ENCODE results near the gene FAM193A.
"Not testable (repeated sequence)": the region's sequence is repeated elsewhere in the genome, so short reads cannot be mapped to it uniquely, and the experiment has no call there.

The FAM193A gene

DNA sequence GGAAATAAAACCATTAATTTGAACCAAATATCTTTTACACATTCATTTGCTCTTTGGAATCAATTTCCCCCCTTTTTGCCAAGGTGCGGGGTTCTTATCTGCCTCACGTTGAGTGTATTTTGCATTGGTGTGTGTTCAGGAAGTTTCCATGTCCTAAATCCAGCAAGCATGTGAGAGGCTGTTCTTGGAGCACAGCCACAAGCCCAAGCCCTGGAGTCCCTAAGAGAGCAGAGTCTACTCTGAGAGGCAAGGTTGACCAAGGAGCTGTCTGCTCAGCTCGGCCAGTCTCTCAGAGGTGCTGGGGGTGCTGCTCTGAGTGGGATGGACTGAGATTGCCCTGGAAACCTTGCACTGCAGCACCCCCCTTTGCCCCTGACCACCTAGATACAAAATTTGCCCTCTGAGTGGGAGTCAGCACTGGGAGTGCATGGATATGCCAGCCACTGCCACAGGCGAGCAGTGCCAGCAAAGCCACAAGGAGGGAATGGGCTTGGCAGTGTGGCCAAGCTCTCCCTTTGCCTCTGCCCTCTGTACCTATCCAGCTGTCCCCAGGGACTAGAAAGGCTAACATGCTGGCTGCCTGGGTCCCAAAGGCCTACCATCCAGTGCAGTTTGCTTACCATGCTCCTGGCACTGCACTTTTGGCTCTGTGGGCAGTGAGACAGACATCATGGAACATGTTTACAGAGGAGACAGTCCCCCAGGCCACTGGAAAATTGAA, 20.5 kb upstream of the FAM193A start:
- no peak for DNase-seq

GRCh38 chr4:2516635-2517034, 19.8 kb upstream of the FAM193A start:
- no peak for DNase-seq

- DNase-seq, result no peak
Measured at GRCh38 chr4:2526559-2526958, 9.9 kb upstream of the FAM193A start.

GRCh38 chr4:2534904-2535375, 1.5 kb upstream of the FAM193A start:
- no peak for DNase-seq

GRCh38 chr4:2535376-2536192, 863 bp upstream of the FAM193A start:
- peak; percentile 58 for DNase-seq

DNA sequence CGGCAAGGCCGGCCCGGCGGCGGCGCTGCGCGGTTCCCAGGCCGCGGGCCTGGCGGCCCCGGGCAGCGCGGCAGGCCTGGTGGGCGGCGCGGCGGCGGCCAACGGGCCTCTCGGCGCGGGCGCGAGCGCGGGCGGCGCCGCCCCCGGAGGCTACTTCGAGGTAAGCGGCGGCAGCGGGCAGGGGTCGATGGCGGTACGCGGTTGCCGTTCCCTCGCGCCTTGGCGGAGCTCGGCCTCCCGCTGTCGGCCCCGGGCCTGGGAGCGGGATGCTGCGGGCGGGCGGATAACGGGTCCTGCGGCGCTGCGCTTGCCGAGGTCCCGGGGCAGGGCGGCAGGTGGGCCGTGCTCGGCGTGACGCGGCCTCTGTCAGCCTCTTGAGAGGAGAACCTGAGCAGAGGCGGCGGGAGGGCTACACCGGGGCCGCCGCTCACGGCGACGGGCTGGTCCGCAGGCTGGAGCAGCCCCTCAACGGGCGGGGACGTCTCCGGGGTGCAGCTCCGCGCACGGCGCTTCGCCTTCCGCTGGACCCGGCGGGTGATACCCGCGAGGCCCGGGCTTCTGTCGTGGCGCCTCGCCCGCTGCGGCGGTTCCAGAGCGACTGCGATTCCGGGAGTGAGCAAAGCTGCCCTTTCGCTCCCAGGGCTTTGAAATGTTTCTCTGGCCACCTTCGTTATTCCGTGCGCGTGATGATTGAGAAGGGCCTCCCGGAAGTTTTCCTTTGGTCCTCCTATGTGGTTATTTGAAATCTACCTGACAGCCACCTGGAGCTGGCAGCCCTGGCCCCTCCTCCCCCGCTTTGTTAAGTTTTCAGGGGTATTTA, 774 bp downstream of the FAM193A start:
- DNase-seq, result peak; percentile 66

DNA sequence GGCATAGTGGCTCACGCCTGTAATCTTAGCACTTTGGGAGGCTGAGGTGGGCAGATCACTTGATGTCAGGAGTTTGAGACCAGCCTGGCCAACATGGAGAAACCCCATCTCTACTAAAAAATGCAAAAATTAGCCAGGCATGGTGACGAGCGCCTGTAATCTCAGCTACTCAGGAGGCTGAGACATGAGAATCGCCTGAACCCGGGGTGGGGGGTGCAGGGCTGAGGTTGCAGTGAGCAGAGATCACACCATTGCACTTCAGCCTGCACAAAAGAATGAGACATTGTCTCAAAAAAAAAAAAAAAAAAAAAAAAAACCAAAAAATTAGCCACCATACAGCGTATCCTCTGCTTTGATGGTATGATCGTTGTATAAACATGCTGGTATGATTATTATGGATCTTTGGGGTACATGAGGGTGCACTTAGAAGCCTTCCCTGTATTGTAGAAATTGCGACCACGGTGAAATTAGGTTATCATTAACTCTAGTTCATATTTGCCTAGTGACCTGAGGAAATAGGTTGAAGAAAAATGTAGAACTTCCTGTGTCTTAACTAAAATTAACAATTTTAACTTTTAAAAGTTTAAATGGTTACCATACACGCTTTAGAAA, 7.2 kb downstream of the FAM193A start:
- not testable (repeated sequence) for DNase-seq

DNA sequence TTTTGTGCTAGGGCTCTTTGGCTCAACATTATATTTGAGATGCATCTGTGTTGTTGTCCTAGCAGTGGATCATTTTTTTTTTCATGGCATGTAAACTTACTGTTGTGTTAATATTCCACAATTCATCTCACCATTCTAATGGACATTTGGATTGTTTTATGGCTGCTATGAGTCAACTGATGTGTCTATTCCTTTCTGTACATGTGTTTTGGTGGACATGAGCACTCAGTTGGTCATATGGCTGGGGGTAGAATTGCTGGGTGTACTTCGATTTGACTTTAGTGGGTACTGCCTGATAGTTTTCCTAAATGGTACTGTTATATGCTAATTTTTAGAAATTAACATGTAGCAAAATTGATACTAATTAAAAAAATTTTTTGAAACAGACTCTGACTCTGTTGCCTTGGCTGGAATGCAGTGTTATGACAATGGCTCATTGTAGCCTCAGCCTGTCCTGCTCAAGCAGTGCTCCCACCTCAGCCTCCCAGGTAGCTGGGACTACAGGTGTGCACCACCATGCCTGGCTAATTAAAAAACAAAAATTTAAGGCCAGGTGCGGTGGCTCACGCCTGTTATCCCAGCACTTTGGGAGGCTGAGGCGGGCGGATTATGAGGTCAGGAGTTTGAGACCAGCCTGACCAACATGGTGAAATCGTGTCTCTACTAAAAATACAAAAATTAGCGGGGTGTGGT, 9.0 kb downstream of the FAM193A start:
- DNase-seq, result no peak

DNA sequence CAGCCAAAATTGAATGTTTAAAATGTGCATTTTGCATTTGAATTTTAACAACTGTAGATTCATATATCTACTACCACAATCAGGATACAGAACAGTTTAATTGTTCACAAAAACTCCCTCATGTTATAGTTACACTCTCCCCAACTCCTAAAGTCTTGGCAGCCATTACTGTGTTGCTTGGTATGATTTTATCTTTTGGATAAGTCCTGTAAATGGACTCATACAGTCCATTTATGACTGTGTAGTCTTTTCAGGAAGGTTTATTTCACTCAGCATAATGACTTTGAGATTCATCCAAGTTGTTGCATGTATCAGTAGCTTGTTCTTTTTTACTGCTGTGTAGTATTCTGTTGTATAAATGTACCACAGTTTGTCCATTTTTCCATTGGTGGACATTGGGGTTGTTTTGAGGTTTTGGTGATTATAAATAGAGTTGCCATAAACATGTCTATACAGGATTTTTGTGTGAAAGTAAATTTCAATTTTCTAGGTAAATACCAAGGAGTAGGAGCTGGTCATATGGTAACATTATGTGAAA, 9.9 kb downstream of the FAM193A start:
- no peak for DNase-seq

DNA sequence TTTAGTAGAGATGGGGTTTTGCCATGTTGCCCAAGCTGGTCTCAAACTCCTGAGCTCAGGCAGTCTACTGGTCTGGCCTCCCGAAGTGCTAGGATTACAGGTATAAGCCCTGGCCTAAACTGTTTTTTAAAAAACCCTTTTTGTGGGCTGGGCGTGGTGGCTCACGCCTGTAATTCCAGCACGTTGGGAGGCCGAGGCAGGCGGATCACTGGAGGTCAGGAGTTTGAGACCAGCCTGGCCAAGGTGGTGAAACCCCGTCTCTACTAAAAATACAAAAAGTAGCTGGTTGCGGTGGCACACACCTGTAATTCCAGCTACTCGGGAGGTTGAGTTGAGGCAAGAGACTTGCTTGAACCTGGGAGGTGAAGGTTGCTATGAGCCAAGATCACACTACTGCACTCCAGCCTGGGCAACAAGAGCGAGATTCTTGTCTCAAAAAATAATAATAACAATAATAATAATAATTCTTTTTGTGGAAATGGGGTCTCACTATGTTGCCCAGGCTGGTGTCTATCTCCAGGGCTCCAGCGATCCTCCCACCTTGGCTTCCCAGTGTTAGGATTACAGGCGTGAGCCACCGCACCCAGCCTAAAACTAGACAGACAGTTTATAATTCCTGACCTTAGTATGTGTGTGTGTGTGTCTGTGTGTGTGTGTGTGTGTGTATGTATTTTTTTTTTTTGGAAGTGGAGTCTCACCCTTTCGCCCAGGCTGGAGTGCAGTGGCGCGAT, 10.7 kb downstream of the FAM193A start:
- not testable (repeated sequence) for DNase-seq

GRCh38 chr4:2551118-2551517, 14.7 kb downstream of the FAM193A start:
- no peak for DNase-seq

GRCh38 chr4:2552806-2553205, 16.4 kb downstream of the FAM193A start:
- DNase-seq, result no peak

- no peak for DNase-seq
Measured at GRCh38 chr4:2558301-2558700, 21.9 kb downstream of the FAM193A start.

DNA sequence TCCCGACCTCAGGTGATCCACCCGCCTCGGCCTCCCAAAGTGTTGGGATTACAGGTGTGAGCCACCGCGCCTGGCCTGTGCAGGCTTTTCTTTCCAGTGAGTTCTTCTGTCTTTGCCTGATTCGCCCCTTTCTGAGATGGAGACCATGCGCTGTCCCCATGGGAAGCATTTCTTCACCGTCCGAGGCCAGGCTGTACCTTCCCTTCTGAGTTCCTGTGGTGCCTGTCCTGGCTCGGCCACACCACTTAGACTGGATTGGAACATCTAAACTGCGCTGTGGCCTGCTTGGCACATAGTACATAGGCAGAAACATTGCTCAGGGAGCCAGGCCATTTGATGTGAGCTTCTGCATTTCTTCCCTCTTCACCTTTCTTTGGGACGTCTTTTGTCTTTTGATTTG, 23.7 kb downstream of the FAM193A start:
- no peak for DNase-seq

DNA sequence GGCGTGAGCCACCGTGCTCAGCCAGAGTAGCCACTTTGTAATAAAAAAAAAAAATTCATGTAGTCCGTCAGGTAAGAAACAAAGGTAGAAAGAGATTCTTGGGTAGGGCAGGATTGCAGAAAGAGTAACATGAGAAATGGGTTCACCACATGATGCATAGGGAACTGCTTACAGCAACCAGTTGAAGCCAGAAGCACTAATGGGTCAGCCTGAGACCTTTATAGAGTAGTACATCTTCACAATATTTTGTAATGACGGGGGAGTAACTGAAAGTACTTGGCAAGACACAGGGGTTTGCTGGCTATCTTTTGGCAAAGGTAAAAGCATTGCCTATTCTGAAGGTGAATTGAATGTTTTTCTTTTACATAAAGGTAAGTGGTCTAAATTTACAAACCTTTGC, 29.1 kb downstream of the FAM193A start:
- DNase-seq, result no peak

- no peak for DNase-seq
Measured at GRCh38 chr4:2570036-2570435, 33.6 kb downstream of the FAM193A start.

DNA sequence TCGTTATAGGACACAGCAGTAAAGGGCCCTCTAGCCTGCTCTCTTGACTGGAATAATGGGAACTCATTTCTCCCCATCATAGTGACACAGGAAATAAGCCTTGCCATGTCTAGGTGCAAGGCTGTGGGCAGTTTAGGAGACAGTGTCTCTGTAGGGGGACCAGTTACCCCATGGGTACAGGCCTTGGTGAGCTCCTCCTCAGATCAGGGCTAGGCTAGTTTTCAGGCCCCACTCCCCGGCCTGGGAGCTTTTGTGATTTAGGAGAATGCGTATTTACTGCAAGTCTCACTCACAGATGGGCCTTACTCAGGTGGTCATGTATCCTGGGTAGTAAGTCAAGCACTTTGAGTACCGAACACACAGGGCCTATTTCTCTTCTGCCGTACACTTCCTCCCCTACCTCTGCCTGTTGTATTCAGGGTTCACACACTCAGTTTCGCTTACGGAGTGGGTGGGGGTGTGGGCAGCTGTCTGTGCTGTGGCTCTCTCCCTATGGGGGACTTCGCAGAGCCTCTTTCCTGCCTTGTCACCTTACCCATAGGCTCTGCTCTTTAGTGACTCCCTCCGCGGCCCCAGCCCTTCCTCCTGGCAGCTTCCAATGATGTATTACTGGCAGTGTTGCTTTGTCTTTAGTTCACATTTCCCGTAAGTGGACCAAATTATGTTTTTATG, 34.2 kb downstream of the FAM193A start:
- peak; percentile 68 for DNase-seq

DNA sequence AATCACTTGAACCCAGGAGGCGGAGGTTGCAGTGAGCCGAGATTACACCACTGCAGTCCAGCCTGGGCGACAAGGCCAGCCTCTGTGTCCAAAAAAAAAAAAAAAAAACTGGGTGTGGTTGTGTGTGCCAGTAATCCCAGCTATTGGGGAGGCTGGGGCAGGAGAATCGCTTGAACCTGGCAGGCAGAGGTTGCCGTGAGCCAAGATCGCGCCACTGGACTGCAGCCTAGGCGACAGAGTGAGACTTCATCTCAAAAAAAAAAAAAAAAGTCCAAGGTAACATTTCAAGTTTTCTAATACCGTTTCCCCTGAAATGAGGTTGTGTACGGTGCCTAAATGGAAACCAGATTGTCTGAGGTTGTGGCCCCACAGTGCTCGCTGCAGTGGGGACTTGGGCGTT, 35.6 kb downstream of the FAM193A start:
- DNase-seq, result no peak

DNA sequence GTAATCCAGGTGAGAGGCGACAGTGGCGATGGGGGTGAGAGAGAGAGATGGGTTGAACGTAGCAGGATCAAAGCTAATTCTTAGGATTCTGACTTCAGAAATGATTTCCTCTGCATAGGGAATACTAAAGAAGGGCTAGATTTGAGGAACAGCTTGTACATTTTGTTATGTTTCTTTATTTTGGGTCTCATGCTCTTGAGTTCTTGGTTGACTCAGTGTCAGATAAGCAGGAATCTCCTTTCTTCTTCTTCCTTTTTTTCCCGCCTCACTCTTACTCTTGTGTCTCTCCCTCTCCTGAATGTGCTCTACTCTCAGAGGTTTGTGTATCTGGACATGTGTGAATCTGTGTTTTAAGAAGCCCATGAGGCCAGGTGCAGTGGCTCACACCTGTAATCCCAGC, 36.4 kb downstream of the FAM193A start:
- DNase-seq, result no peak

DNA sequence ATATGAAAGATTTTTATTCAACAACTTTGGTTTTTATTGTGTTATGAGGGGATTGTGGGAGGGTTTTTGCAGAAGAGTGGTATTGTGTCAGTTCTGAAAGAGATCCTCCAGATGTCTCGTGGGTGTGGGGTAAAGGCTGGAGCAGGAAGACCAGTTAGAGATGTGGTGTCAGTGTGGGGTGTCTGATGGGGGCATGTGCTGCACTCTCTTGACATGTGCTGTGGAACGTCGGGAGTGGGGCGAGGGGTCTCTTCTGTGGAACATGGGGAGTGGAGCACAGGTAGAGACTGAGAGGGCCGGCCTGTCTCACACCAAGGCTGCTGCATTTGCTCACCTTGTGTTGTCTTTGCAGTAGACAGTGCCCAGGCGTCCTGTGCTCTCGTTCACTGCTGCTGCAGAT, 37.6 kb downstream of the FAM193A start:
- no peak for DNase-seq

- DNase-seq, result no peak
Measured at GRCh38 chr4:2574863-2575262, 38.4 kb downstream of the FAM193A start.

Data from activated CD4-positive, alpha-beta T cell treated with anti-CD3 and anti-CD28 coated beads for 48 hours (primary cell).